HepG2 (cell line): ENCODE results near the gene JOSD1. TPM values are rescaled to one million over a fixed set of nuclear protein-coding genes. Genes with fewer than 3 reads are reported as not detected.

Source experiments
- GABPA ChIP-seq, 2 experiments: IDR thresholded peaks; 2 replicates each; pipeline ENCODE4 v1.6.1; 2011 to 2016; ENCODE audit warnings: low read depth in 2 of 2, low read length in 1 of 2, missing biosample characterization in 1 of 2, missing genetic modification characterization in 1 of 2
- NCOA2 ChIP-seq: sonication (generic); formaldehyde crosslinking; IDR thresholded peaks from 2 replicates; pipeline ENCODE4 v1.8.0; 2022; ENCODE audit warnings: inconsistent platforms
- NFYB ChIP-seq: sonication (generic); formaldehyde crosslinking; IDR thresholded peaks from 2 replicates; pipeline ENCODE4 v1.4.0; 2020; ENCODE audit warnings: missing genetic modification reagents
- RFXAP ChIP-seq: sonication (generic); formaldehyde crosslinking; IDR thresholded peaks from 2 replicates; pipeline ENCODE4 v1.4.0; 2020; ENCODE audit warnings: missing genetic modification reagents, borderline replicate concordance
- TP53 ChIP-seq: sonication (generic); formaldehyde crosslinking; conservative IDR thresholded peaks from 2 replicates; pipeline ENCODE4 v1.4.0; 2020; ENCODE audit warnings: missing genetic modification reagents
- TSC22D2 ChIP-seq: sonication (generic); formaldehyde crosslinking; IDR thresholded peaks from 2 replicates; pipeline ENCODE4 v1.5.1; 2020; ENCODE audit warnings: missing genetic modification reagents, mild to moderate bottlenecking, borderline replicate concordance
- ZNF143 ChIP-seq: sonication (generic); formaldehyde crosslinking; IDR thresholded peaks from 2 replicates; pipeline ENCODE4 v1.4.0; 2020; ENCODE audit warnings: missing genetic modification reagents
- ZNF512 ChIP-seq: sonication (generic); formaldehyde crosslinking; IDR thresholded peaks from 2 replicates; pipeline ENCODE4 v1.4.0; 2020; ENCODE audit warnings: mild to moderate bottlenecking, missing genetic modification reagents
- ZNF577 ChIP-seq: sonication (generic); formaldehyde crosslinking; IDR thresholded peaks from 2 replicates; pipeline ENCODE4 v1.4.0; 2020; ENCODE audit warnings: mild to moderate bottlenecking, low read depth, missing genetic modification reagents, borderline replicate concordance
- ZNF616 ChIP-seq: sonication (generic); formaldehyde crosslinking; IDR thresholded peaks from 2 replicates; pipeline ENCODE4 v1.5.0; 2020; ENCODE audit warnings: low read depth, mild to moderate bottlenecking, missing genetic modification reagents
- polyA plus RNA-seq, 8 experiments: library from polyadenylated mRNA; depleted of rRNA in 3 of 8; stranded (reverse) in 7 of 8; unstranded in 1 of 8; fragments of >200 nt; fragmentation: Illumina TruSeq in 4 of 8; extraction: Trizol in 4 of 8; gene quantifications; 2 replicates each; pipeline versions ENCODE4 v1.2.1 to v1.2.3, GENCODE V29; 2011 to 2016; ENCODE audit warnings: low read depth in 4 of 8, missing spikeins in 1 of 8, mixed read lengths in 1 of 8; ENCODE audit not compliant: insufficient read depth in 1 of 8
- total RNA-seq, 5 experiments: library from RNA; depleted of rRNA; stranded (reverse); fragments of >200 nt; fragmentation: Illumina TruSeq; extraction: Trizol; gene quantifications; 2 replicates each; pipeline ENCODE4 v1.2.3, GENCODE V29; 2016; ENCODE audit warnings: low read depth in 1 of 5
- TF ChIP-seq, protein P1 (sequence below), 2 experiments: sonication (generic) in 1 of 2; formaldehyde crosslinking in 1 of 2; IDR thresholded peaks; 2 replicates each; pipeline versions ENCODE4 v1.6.1 to v1.9.0; 2014 to 2022; ENCODE audit warnings: antibody characterized with exemption in 1 of 2, borderline replicate concordance in 1 of 2, inconsistent platforms in 1 of 2, low read depth in 1 of 2, missing genetic modification reagents in 1 of 2
- TF ChIP-seq, protein P2 (sequence below): sonication (generic); formaldehyde crosslinking; IDR thresholded peaks from 2 replicates; pipeline ENCODE4 v1.4.0; 2020; ENCODE audit warnings: mild to moderate bottlenecking, missing genetic modification reagents

Gene JOSD1
- total and polyA plus RNA-seq, 2 of the 13 experiments (the other 11 are each of a cell fraction or from before 2014, with no cell fraction given), result 31.7 to 38.4 TPM

DNA sequence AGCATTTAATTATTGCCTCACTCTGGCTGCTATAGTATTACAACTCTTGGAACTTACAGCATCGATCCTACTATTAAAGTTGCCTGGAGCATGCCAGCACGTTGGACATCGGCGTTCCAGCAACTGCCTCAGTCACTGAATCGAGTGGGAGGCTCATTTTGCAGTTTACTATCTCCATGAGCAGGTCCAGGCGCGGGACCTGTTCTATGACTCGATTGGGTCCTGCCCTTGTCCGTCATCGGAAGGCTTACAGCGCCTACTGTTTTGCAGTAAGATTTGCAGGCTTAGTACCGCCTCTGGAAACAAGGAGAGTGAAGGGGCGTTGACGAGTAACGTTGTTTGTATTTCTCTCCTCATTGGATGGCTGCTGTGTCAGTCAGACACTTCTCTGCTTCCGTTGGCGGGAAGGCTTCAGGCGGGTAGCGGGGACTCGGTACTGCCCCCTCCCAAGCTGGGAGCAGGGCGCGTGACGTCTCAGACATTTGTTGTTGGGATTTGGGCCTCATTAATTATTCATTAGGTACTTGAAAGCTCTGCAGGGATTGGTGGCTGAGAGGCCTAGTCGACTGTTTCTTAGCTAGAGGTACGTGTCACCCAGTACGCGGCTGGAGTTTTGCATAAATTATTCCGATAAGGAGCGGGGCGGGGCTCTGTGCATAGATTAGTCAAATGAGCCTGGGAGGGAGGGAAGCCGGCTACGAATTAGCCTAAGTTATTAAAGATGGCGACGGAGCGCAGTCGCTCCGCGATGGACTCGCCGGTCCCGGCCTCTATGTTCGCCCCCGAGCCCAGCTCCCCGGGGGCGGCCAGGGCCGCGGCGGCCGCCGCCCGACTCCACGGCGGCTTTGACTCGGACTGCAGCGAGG lies 4.7 kb upstream of the JOSD1 start, which contains the start of gene GTPBP1 (continued):
- TF ChIP-seq ZNF143 (CRISPR knock-in tag), result 0 out of 2 replicates have a peak, but pooled peaks have one; percentile 5
- no peak for TF ChIP-seq ZNF616 (CRISPR knock-in tag)
- peak; percentile 21; the same call in 1 of the 2 replicates for TF ChIP-seq GABPA (IDR thresholded peaks at IDR 0.05; ENCODE audit: low read depth, low read length)
- TF ChIP-seq GABPA (CRISPR knock-in tag; IDR thresholded peaks at IDR 0.05; ENCODE audit: low read depth), result peak; percentile 64
- peak; percentile 94 for TF ChIP-seq RFXAP
- TF ChIP-seq TSC22D2 (CRISPR knock-in tag), result no peak
- TF ChIP-seq, protein P1, sequence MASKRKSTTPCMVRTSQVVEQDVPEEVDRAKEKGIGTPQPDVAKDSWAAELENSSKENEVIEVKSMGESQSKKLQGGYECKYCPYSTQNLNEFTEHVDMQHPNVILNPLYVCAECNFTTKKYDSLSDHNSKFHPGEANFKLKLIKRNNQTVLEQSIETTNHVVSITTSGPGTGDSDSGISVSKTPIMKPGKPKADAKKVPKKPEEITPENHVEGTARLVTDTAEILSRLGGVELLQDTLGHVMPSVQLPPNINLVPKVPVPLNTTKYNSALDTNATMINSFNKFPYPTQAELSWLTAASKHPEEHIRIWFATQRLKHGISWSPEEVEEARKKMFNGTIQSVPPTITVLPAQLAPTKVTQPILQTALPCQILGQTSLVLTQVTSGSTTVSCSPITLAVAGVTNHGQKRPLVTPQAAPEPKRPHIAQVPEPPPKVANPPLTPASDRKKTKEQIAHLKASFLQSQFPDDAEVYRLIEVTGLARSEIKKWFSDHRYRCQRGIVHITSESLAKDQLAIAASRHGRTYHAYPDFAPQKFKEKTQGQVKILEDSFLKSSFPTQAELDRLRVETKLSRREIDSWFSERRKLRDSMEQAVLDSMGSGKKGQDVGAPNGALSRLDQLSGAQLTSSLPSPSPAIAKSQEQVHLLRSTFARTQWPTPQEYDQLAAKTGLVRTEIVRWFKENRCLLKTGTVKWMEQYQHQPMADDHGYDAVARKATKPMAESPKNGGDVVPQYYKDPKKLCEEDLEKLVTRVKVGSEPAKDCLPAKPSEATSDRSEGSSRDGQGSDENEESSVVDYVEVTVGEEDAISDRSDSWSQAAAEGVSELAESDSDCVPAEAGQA (IDR thresholded peaks at IDR 0.05; ENCODE audit: low read depth), result peak; percentile 64; the same call in 1 of the 2 replicates
- TF ChIP-seq, protein P1 (CRISPR knock-in tag; IDR thresholded peaks at IDR 0.05; ENCODE audit: borderline replicate concordance), result no peak
- no peak for TF ChIP-seq ZNF512 (CRISPR knock-in tag)
- TF ChIP-seq ZNF577 (CRISPR knock-in tag), result no peak
- TF ChIP-seq, protein P2, sequence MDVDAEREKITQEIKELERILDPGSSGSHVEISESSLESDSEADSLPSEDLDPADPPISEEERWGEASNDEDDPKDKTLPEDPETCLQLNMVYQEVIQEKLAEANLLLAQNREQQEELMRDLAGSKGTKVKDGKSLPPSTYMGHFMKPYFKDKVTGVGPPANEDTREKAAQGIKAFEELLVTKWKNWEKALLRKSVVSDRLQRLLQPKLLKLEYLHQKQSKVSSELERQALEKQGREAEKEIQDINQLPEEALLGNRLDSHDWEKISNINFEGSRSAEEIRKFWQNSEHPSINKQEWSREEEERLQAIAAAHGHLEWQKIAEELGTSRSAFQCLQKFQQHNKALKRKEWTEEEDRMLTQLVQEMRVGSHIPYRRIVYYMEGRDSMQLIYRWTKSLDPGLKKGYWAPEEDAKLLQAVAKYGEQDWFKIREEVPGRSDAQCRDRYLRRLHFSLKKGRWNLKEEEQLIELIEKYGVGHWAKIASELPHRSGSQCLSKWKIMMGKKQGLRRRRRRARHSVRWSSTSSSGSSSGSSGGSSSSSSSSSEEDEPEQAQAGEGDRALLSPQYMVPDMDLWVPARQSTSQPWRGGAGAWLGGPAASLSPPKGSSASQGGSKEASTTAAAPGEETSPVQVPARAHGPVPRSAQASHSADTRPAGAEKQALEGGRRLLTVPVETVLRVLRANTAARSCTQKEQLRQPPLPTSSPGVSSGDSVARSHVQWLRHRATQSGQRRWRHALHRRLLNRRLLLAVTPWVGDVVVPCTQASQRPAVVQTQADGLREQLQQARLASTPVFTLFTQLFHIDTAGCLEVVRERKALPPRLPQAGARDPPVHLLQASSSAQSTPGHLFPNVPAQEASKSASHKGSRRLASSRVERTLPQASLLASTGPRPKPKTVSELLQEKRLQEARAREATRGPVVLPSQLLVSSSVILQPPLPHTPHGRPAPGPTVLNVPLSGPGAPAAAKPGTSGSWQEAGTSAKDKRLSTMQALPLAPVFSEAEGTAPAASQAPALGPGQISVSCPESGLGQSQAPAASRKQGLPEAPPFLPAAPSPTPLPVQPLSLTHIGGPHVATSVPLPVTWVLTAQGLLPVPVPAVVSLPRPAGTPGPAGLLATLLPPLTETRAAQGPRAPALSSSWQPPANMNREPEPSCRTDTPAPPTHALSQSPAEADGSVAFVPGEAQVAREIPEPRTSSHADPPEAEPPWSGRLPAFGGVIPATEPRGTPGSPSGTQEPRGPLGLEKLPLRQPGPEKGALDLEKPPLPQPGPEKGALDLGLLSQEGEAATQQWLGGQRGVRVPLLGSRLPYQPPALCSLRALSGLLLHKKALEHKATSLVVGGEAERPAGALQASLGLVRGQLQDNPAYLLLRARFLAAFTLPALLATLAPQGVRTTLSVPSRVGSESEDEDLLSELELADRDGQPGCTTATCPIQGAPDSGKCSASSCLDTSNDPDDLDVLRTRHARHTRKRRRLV (CRISPR knock-in tag), result 0 out of 2 replicates have a peak, but pooled peaks have one; percentile 43
- no peak for TF ChIP-seq TP53 (CRISPR knock-in tag)
- peak; percentile 18; the same call in 1 of the 2 replicates for TF ChIP-seq NCOA2
- TF ChIP-seq NFYB (CRISPR knock-in tag), result peak; percentile 98
